PFSK-1 (cell line): ENCODE data around the gene SCMH1.

Experiments used
- POLR2AphosphoS5 ChIP-seq: IDR thresholded peaks from 2 replicates; pipeline ENCODE4 v1.6.1; 2012; ENCODE audit warnings: low read depth, mild to moderate bottlenecking, control low read depth, low read length, moderate library complexity
- SIN3A ChIP-seq: IDR thresholded peaks from 2 replicates; pipeline ENCODE4 v1.6.1; 2012; ENCODE audit warnings: mild to moderate bottlenecking, low read length, moderate library complexity, borderline replicate concordance; ENCODE audit not compliant: insufficient read depth
- TAF1 ChIP-seq: IDR thresholded peaks from 2 replicates; pipeline ENCODE4 v1.6.1; 2012; ENCODE audit warnings: low read length, control low read depth, borderline replicate concordance; ENCODE audit not compliant: insufficient read depth

DNA sequence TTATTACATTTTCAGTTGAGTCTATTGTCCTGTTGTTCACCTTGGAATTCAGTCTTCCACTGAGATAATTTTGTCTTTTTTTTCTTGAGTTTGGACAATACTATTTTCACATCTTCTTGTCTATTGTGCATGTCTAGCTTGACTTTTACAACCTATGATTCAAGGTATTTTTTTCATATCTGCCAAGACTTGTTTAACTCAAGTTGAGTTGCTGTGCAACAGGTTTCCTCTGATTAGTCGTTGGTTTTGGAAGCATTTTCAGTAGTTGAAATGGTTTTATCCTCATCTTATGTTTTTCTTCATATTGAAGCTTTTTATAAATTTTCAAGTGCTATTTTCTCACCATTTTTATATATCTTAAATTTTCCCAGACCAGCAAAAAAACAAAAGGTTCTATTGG lies 103.6 kb downstream of the SCMH1 start:
- TF ChIP-seq SIN3A (no peak), POLR2AphosphoS5 (no peak), TAF1 (no peak)
